GM19035 (cell line): ENCODE results near the gene GNG4.
"Not testable (repeated sequence)": the region's sequence is repeated elsewhere in the genome, so short reads cannot be mapped to it uniquely, and the experiment has no call there.

Source experiments
- ATAC-seq: cut with Tn5 transposase; IDR thresholded peaks from one replicate; pipeline ENCODE4 v1.9.1; 2021; ENCODE audit not compliant: unreplicated experiment

The GNG4 gene

DNA sequence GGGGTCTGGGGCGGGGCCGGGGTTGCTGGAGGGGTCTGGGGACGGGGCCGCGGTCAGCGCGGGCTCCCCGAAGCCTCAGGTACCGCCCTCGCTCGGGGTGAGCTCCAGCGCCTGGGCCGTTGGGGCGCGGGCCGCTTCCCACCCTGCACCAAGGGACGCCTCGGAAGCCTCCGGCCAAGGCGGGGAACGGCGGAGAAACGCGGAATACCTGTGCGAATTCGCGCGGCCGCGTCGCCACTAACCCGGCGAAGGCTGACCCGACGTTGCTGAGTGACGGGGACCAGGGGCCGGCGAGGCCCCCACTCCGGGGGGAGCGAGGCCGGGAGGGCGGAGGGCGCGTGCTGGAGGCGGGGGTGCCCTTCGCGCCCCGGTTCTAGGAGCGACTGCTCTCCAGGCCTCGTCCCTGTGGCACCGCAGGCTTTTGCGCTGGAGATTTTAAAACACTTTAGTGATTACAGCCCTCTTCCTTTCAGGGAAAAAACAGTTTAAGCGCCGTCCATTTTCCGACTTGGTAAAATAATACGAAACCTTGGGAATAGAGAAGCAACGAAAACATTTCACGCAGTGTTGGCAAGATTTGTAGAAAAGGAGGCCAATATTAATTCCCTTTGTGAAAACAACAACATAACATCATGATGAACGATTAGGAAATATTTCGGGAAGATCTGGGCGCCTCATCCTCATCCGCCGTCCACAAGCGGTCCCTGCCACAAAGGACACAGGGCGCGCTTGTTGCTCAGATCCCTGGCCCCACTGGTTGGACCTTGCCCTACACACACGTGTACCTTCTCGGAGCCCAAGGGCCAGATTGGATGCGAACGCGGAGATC lies 971 bp upstream of the GNG4 start:
- ATAC-seq = no peak

DNA sequence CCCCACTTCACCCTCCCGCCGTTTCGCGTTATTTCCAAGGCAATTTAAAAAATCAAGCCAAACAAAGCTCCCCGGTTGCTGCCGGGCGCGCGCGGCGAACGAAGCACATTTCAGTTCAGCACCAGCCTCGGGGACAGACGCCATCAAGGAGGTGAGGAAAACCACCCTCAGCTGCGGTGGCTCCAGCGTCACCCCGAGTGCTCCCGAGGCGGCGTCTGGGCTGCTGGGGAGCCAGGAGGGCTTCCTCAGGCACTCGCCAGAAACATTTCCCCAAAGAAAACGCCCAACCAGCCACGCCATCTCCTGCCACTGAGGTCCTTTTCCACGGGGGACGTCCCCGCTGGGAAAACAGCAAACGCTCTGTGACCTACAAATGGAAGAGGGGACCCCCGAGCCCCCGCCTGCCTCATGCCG lies 623 bp downstream of the GNG4 start:
- peak; percentile 58 for ATAC-seq

DNA sequence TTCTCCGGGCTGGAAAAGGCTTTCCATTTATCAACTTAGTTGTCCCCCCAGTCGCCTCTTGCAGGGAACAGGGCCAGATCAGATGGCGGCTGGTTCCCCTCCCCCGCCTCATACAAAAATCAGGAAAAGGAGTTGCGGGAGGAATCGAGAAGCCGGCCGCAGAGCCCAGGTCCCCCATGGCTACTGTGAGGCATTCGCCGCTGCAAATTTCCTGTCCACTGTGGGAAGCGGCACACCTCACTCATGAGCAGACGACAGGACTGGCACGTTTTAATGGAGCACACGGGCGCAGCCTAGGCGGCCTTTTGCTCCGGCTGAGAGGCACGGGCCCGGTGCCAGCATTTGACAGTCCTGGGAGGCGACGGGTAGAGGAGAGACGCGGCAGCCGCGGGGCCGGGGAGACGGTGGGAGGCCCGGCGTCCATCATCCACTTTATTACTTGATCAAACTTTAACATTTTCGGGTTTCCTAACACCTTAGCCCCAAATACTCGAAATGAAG lies 1.1 kb downstream of the GNG4 start:
- no peak for ATAC-seq

- not testable (repeated sequence) for ATAC-seq
These were observed 2.0 kb downstream of the GNG4 start for GRCh38 chr1:235647537-235647936.

GRCh38 chr1:235646463-235646862 lies 3.1 kb downstream of the GNG4 start:
- no peak for ATAC-seq

DNA sequence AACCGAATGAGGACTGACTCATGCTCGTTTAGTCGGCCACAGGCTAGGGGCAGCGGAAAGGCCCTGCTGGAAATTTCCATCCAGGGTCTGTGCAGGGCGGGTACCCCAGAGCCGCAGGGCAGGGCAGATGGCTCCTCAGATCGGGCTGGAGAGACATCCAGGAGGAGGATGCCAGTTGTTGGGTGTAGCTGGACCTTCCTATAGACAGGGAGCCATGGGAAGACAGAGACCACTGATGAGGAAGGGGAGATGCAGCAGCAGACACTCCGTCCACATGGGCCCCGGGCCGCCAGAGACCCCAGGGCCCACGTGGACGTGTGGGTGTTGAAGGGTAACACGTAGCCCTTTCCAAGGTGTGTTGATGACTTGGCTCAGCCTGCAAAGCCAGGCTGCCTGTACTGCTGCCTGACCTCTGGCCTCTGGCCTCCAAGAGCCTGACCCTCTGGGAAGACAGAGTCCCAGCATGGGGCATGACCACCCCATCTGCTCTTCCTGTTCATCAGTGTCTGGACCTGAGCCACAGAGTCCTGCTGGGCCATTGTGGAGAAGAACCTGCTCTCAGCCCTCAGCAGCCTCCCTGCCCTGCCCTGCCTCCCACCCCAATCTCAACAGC lies 4.8 kb downstream of the GNG4 start:
- ATAC-seq = no peak

DNA sequence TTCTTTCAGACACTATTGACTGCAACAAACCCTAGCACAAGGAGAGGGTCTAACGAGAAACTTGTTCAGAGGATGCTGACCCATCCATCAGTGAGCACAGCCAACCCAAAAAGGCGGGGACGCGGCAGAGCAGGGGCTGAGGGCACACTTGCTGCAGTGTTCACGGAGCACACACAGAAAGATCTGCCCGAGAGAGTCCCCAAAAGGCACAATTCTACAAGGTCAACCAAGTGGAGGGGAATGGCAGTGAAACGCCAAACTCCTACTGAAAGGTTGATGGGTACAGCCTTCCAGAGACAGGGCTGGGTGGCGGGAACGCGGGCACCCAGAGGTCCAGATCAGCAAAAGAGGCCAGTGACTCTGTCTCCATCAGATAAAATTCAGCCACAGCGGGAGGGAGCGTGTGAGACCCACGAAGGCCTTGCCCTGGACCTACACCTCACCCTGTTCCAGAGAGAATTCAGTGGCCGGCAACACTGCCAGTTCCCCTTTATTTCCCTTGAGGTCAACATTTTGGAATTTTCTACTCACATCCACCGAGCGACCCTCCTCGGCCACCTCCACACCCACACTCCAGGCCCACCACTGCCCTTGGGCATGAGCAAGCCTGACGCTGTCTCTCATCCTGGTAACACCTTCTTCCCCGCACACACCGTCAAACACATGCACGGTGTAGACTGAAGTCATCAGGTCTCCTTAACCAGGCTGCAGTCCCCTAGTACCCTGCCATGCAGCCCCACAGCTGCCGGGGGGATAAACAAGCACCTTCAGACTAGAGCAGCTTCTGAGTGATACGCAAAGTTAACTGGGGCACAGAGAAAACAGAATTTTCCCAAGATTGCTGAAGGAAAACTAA lies 5.5 kb downstream of the GNG4 start:
- no peak for ATAC-seq

DNA sequence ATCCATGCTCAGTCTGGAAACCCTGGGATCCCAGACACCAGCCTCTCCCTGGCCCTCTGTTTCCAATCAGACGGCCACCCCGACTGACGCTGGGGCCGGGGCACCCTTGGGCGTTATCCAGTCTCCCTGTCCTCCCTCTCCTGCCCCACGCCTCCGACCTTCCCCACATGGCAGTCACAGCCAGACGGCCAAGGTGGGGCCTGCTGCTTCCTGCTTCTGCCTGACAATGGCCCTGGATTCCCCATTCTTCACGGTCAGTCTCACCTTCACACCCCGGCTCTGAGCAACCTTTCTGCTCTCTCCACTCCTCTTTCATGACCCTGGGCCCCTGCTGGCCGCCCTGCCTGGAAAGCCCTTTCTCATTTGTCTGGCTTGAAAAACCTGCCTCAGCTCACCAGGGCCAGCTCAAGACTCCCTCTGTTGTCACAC lies 6.6 kb downstream of the GNG4 start:
- ATAC-seq = no peak

GRCh38 chr1:235642011-235642942 lies 7.3 kb downstream of the GNG4 start:
- peak; percentile 76 for ATAC-seq

GRCh38 chr1:235640580-235640979 lies 9.0 kb downstream of the GNG4 start:
- no peak for ATAC-seq

DNA sequence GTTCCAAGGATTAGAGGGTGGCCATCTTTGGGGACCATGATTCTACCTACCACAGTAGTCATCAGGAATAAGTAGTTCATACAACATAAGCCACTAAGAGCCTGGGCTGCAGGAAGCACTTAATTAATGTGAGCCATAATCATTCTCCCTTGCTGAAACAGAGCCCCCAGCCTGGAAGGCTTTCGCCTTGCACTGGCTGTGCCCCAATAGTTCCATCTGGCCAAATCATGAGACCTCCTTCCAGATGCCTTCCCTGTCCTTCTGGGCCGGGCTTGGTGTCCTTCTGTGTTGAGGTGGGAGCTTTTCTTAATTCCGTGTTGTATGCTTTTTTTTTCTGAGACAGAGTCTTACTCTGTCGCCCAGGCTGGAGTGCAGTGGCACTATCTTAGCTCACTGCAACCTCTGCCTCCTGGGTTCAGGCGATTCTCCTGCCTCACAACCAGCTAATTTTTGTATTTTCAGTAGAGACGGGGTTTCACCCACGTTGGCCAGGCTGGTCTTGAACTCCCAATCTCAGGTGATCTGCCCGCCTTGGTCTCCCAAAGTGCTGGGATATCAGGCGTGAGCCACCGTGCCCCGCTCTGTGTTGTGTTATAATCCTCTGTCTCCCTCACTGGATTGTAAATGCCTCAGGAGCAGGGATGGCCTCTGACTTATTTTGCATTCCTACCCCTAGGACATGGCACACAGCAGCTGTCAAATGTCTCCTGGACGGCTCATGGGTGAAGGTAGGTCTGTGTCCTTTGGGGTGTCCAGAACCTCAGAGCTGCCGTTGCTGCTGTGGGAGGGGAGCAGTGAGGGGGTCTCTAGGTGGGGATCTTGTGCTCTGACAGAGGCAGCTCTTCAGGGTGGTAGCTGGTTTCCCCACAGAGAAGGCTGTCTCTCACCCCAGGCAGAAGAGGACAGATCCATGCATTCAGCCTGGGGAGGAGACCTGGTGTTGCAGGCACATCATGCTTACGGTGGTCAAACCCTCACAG lies 10.1 kb downstream of the GNG4 start:
- ATAC-seq = no peak

GRCh38 chr1:235638612-235639011 lies 11.0 kb downstream of the GNG4 start:
- ATAC-seq = not testable (repeated sequence)

DNA sequence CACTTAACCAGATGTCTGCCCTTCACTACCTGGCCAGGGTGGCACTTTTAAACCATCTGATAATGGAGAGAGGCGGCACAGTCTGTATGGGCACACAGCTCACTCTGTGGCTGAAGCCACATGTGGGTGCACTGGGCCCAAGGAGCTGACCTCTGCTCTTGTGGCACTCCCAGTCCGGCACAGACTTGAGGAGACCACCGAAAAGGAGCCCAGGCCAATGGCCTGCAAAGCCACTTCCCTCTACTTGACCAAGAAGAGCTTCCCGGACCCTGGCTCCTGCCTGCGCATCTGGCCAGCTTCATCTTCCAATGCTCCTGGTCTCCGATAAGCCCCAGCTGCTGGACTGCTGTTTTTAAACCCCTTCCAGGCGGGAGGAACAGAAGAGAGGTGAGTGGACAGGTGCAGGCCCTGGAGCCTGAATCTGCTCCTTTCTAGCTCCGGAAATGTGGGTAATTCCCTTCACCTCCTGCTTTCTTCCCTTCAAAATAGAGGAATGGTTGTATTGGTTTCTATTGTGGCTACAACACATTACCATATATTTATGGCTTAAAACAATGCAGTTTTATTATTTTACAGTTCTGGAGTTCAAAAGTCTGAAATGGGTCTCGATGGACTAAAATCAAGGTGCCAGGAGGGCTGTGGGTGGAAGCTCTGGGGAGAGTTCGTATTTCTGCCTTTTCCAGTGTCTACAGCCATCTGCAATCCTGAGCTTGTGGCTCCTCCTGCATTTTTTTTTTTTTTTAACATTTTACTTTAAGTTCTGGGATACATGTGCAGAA lies 11.6 kb downstream of the GNG4 start:
- no peak for ATAC-seq

- ATAC-seq = no peak
These were observed 13.5 kb downstream of the GNG4 start for GRCh38 chr1:235635938-235636662.

GRCh38 chr1:235632506-235633401 lies 16.8 kb downstream of the GNG4 start:
- ATAC-seq = no peak

DNA sequence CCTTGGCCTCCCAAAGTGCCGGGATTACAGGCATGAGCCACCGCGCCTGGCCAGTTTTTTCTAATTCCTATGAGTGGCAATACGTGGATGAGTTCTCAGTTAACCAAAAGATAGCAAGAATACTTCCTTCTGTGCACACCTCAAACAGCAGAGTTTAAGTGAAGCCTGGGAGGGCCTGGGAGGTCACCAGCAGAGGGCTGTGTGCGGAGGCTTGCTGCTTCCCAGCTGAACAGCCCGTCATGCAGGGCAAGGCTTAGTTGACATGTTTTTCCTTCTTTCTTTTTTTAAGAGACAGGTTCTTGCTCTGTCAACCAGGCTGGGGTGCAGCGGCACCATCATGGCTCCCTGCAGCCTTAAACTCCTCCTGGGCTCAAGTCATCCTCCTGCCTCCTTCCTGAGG lies 17.8 kb downstream of the GNG4 start:
- ATAC-seq = no peak
